ENCODE data around the gene ANKAR. TPM values are rescaled to one million over a fixed set of nuclear protein-coding genes. Genes with fewer than 3 reads are reported as not detected.

ANKAR gene
- total and polyA plus RNA-seq, 11 donors, result 0.75 to 10.1 (median 6.4) TPM

- peaks cover 0 to 55% (median 22%) of the 10 kb centered on the region in 12 donors for H3K4me1 ChIP-seq
- ATAC-seq (no peak), DNase-seq (no peak)
- WGBS, 4 donors, result 14 to 19% (median 19%) methylated on average over 4 of the region's 4 CpGs
- H3K27ac ChIP-seq, result no peak overlapping the region
- no peaks in the 10 kb centered on the region for H3K27me3 ChIP-seq
- TF ChIP-seq, protein P1, sequence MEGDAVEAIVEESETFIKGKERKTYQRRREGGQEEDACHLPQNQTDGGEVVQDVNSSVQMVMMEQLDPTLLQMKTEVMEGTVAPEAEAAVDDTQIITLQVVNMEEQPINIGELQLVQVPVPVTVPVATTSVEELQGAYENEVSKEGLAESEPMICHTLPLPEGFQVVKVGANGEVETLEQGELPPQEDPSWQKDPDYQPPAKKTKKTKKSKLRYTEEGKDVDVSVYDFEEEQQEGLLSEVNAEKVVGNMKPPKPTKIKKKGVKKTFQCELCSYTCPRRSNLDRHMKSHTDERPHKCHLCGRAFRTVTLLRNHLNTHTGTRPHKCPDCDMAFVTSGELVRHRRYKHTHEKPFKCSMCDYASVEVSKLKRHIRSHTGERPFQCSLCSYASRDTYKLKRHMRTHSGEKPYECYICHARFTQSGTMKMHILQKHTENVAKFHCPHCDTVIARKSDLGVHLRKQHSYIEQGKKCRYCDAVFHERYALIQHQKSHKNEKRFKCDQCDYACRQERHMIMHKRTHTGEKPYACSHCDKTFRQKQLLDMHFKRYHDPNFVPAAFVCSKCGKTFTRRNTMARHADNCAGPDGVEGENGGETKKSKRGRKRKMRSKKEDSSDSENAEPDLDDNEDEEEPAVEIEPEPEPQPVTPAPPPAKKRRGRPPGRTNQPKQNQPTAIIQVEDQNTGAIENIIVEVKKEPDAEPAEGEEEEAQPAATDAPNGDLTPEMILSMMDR (IDR thresholded peaks at IDR 0.05), result no peak
- no peak for TF ChIP-seq POLR2A (IDR thresholded peaks at IDR 0.05)
- intact Hi-C loops (cut with DNase I), result loop anchor here (1.0 to 10.0 kb wide), 9 partner anchors 14 to 122 kb away; partner anchors contain the start of genes OSGEPL1 (in 4 of the 10), ANKAR (in 2 of the 10), ORMDL1 (in 1 of the 10) and PMS1 (in 1 of the 10)
- no peaks in the 10 kb centered on the region for H3K9me3 ChIP-seq
- H3K36me3 ChIP-seq, result peaks cover 0 to 21% (median 5%) of the 10 kb centered on the region in 9 donors
- H3K4me3 ChIP-seq, result peak overlapping the region in 2 of 12 donors; percentile 83 to 94
Observed at GRCh38 chr2:189660803-189661147, 13.7 kb upstream of the ANKAR start.

DNA sequence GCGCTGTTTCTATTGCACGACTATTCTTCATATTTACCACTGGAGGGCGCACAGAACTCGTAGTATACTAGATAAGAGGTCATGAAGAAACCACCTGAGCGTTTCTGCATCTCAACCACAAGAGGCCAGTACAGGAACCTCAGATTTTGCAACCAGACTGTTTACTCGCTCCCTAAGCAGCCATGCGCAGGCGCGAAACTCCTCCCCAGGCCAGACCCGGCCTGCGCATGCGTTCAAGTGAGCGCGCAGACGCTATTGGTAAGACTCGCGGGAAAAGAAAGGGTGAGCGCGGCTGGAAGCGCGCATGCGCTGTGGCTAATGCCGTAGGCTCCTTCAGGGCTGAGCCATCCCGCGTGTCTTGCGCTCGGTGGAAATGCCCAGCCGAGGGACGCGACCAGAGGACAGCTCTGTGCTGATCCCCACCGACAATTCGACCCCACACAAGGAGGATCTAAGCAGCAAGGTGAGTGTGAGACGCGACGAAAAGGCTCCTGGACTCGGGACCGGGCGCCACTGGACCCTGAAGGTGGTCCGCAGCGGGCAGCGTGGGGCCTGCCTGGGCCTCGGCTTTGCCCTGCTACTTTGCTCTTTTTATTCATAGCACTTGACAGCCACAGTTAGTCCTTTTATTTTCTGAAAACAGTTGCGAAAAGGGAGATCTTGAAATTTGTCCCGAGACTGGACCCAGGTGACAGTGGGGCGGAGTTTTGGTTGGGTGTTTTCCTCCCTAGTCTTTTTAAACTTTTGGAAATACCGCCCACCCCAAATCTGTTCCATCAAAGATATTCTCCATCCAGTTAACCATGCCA, 13.1 kb upstream of the ANKAR start, which contains the start of gene ASNSD1:
Gene ASNSD1 (plus strand): TSS at position 312 of the 809 bp plus-strand sequence. CDS start 4,674 bp downstream, outside the sequence.
- WGBS, 4 donors, result 0 to 1% (median 0%) methylated on average over 28 to 46 of the region's 46 CpGs
- TF ChIP-seq POLR2A (IDR thresholded peaks at IDR 0.05), result peak; percentile 23 to 88
- TF ChIP-seq, protein P1 (IDR thresholded peaks at IDR 0.05), result peak in 11 of 12 donors; percentile 88 to 99 (median 97)
- H3K4me1 ChIP-seq, result peaks cover 0 to 55% (median 22%) of the 10 kb centered on the region in 12 donors
- peaks cover 0 to 27% (median 10%) of the 10 kb centered on the region in 9 donors for H3K36me3 ChIP-seq
- H3K9me3 ChIP-seq, result no peaks in the 10 kb centered on the region
- no peaks in the 10 kb centered on the region for H3K27me3 ChIP-seq
- DNase-seq (peak; percentile 98 to 100 (median 99)), ATAC-seq (peak; percentile 97 to 98 (median 98))
- intact Hi-C loops (cut with DNase I), result loop anchor here (1.0 to 10.0 kb wide), 9 partner anchors 13 to 121 kb away; partner anchors contain the start of genes OSGEPL1 (in 4 of the 10), ANKAR (in 2 of the 10), ORMDL1 (in 1 of the 10) and PMS1 (in 1 of the 10)
- peak within 1 kb of the TSS in 11 of 12 donors; percentile 63 to 91 (median 82) for H3K27ac ChIP-seq
- peak within 1 kb of the TSS; percentile 59 to 100 (median 81) for H3K4me3 ChIP-seq

DNA sequence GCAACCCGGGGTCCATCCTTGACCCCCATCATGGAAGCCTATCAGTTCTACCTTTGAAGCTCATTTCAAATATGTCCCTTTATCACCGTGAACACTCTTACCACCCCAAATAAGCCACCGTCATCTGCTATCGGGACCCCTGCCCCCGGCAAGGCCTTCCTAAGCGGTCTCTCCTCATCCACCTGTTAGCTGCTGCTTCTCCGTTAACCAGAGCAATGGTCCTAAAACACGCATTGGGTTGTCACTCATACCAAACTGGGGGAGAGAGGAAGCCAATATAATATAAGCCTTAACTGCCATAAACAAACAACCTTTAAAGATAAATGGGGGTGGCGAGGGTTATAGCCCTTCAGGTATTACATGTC, 12.5 kb upstream of the ANKAR start:
- peaks cover 0 to 55% (median 22%) of the 10 kb centered on the region in 12 donors for H3K4me1 ChIP-seq
- H3K27ac ChIP-seq, result peak overlapping the region in 8 of 12 donors; percentile 77 to 91 (median 84)
- H3K9me3 ChIP-seq, result no peaks in the 10 kb centered on the region
- peak overlapping the region; percentile 59 to 100 (median 81) for H3K4me3 ChIP-seq
- intact Hi-C loops (cut with DNase I), result loop anchor here (1.0 to 10.0 kb wide), 9 partner anchors 12 to 120 kb away; partner anchors contain the start of genes OSGEPL1 (in 4 of the 10), ANKAR (in 3 of the 10), ORMDL1 (in 1 of the 10) and PMS1 (in 1 of the 10)
- peaks cover 0 to 33% (median 16%) of the 10 kb centered on the region in 9 donors for H3K36me3 ChIP-seq
- WGBS, 4 donors, result 7 to 10% (median 9%) methylated on average over 9 of the region's 9 CpGs
- TF ChIP-seq, protein P1 (IDR thresholded peaks at IDR 0.05), result no peak
- no peak for TF ChIP-seq POLR2A (IDR thresholded peaks at IDR 0.05)
- no peaks in the 10 kb centered on the region for H3K27me3 ChIP-seq
- DNase-seq (no peak), ATAC-seq (no peak)
